ENCODE data around the gene CDK9. TPM values are rescaled to one million over a fixed set of nuclear protein-coding genes. Genes with fewer than 3 reads are reported as not detected.

Gene CDK9
- total RNA-seq, 2 experiments from 2014 or later = 80.0 to 136 TPM

DNA sequence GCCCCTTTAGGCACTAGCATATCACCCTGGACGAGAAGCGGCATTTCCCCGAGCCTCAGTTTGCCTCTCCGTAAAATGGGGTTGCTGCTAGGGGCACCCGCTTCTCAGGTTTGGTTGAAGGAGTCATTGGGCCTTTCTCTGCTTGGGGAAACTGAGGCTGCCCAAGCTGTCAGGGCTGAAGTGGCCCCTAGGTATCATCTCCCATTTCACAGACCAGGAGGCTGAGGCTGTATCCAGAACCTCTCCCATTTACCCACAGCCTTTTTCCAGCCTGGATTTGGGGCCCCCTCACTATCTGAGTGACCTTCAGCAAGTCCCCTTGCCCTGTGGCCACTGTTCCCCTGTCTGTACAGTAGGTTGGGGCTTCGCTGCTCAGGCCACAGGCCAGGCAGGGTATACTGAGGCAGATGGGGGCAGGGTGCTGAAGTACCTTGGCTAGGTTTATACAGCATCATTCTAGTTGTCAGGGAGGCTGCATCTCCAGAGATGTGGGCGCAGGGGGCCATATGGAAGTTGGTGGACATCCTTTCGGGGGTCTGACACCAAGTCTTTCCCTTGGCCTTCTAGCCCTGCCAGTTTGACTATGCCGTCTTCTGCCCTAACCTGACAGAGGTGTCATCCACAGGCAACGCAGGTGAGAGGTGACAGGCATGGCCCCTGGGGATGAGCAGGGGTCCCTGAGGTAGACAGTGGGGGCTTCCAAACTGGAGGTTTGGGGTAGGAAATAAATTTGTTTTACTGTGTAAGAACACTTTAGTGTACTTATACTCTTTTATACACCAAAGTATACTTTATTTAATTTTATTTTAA lies 24.7 kb downstream of the CDK9 start:
- CTCF ChIA-PET (ENCODE audit: unreplicated experiment) = no interaction called here
- Histone ChIP-seq H3K36me3 (ENCODE audit: insufficient read depth, low read length) (peaks cover 90% of the 10 kb centered on the region), H3K4me3 (ENCODE audit: low read depth, low read length, poor library complexity, severe bottlenecking) (no peak overlapping the region), H3K4me2 (ENCODE audit: low read length) (peak overlapping the region; percentile 37; the same call in 1 of the 2 replicates), H4K20me1 (ENCODE audit: insufficient read depth, low read length) (no peaks in the 10 kb centered on the region; the same call in 1 of the 2 replicates), H2AFZ (ENCODE audit: low read length) (no peak overlapping the region), H3K27ac (ENCODE audit: low read depth, low read length, poor library complexity, severe bottlenecking) (no peak overlapping the region), H3K79me2 (ENCODE audit: insufficient read depth, low read depth, low read length) (peaks cover 3% of the 10 kb centered on the region; the same call in 1 of the 2 replicates), H3K9me2 (ENCODE audit: insufficient read depth, low read length) (no peaks in the 10 kb centered on the region), H3K9me3 (ENCODE audit: low read length) (no peaks in the 10 kb centered on the region), H3K4me1 (ENCODE audit: insufficient read depth, low read length, poor library complexity, severe bottlenecking) (peaks cover 18% of the 10 kb centered on the region)
- BruUV-seq (replicated peaks) = no TSS peak
- POLR2A ChIA-PET = interaction anchor here (0.6 kb wide), 1 partner anchor 70 kb away, joined by 3 read pairs; no protein-coding TSS in a partner anchor
- DNase-seq (ENCODE audit: low spot score) = no peak
- intact Hi-C loops (cut with micrococcal nuclease; ENCODE audit: unreplicated experiment) = no loop called here
- no peak for TF ChIP-seq EZH2phosphoT487 (IDR thresholded peaks at IDR 0.05; ENCODE audit: borderline replicate concordance, low read depth, low read length)
- TF ChIP-seq, protein P1, sequence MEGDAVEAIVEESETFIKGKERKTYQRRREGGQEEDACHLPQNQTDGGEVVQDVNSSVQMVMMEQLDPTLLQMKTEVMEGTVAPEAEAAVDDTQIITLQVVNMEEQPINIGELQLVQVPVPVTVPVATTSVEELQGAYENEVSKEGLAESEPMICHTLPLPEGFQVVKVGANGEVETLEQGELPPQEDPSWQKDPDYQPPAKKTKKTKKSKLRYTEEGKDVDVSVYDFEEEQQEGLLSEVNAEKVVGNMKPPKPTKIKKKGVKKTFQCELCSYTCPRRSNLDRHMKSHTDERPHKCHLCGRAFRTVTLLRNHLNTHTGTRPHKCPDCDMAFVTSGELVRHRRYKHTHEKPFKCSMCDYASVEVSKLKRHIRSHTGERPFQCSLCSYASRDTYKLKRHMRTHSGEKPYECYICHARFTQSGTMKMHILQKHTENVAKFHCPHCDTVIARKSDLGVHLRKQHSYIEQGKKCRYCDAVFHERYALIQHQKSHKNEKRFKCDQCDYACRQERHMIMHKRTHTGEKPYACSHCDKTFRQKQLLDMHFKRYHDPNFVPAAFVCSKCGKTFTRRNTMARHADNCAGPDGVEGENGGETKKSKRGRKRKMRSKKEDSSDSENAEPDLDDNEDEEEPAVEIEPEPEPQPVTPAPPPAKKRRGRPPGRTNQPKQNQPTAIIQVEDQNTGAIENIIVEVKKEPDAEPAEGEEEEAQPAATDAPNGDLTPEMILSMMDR (conservative IDR thresholded peaks at IDR 0.05; ENCODE audit: low read length) = no peak

DNA sequence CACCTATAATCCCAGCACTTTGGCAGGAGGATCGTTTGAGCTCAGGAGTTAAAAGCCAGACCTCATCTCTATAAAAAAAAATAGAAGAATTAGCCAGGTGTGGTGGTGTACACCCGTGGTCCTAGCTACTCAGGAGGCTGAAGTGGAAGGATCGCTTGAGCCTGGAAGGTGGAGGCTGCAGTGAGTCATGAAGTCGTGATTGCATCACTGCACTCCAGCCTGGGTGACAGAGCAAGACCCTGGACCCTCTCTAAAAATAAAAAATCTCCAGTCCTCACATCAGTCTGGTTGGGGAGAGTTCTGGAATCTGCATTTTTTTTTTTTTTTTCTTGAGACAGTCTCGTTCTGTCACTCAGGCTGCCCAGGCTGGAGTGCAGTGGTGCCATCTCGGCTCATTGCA lies 26.2 kb downstream of the CDK9 start:
- peaks cover 18% of the 10 kb centered on the region for H3K4me1 ChIP-seq (ENCODE audit: insufficient read depth, low read length, poor library complexity, severe bottlenecking)
- POLR2A ChIA-PET = interaction anchor here (0.6 kb wide), 1 partner anchor 64 kb away, joined by 3 read pairs; no protein-coding TSS in a partner anchor
- intact Hi-C loops (cut with micrococcal nuclease; ENCODE audit: unreplicated experiment) = no loop called here
- no peaks in the 10 kb centered on the region for H3K9me2 ChIP-seq (ENCODE audit: insufficient read depth, low read length)
- DNase-seq (ENCODE audit: low spot score) = no peak
- H3K36me3 ChIP-seq (ENCODE audit: insufficient read depth, low read length) = peaks cover 81% of the 10 kb centered on the region
- no peak overlapping the region for H3K4me3 ChIP-seq (ENCODE audit: low read depth, low read length, poor library complexity, severe bottlenecking)
- CTCF ChIA-PET (ENCODE audit: unreplicated experiment) = no interaction called here
- H3K4me2 ChIP-seq (ENCODE audit: low read length) = no peak overlapping the region
- no peaks in the 10 kb centered on the region for H3K9me3 ChIP-seq (ENCODE audit: low read length)
- no peak overlapping the region for H2AFZ ChIP-seq (ENCODE audit: low read length)
- no peak overlapping the region for H3K27ac ChIP-seq (ENCODE audit: low read depth, low read length, poor library complexity, severe bottlenecking)
- H3K79me2 ChIP-seq (ENCODE audit: insufficient read depth, low read depth, low read length) = no peaks in the 10 kb centered on the region
- H4K20me1 ChIP-seq (ENCODE audit: insufficient read depth, low read length) = no peaks in the 10 kb centered on the region; the same call in 1 of the 2 replicates
- BruUV-seq (replicated peaks) = no TSS peak
- TF ChIP-seq, protein P1 (conservative IDR thresholded peaks at IDR 0.05; ENCODE audit: low read length) = no peak
- TF ChIP-seq EZH2phosphoT487 (IDR thresholded peaks at IDR 0.05; ENCODE audit: borderline replicate concordance, low read depth, low read length) = no peak
